GM18907 (cell line): ENCODE measurements around the gene CABLES2.

Experiments
- ATAC-seq: cut with Tn5 transposase; IDR thresholded peaks from one replicate; pipeline ENCODE4 v1.9.1; 2021; ENCODE audit warnings: mild to moderate bottlenecking, moderate library complexity; ENCODE audit not compliant: unreplicated experiment

Gene CABLES2

DNA sequence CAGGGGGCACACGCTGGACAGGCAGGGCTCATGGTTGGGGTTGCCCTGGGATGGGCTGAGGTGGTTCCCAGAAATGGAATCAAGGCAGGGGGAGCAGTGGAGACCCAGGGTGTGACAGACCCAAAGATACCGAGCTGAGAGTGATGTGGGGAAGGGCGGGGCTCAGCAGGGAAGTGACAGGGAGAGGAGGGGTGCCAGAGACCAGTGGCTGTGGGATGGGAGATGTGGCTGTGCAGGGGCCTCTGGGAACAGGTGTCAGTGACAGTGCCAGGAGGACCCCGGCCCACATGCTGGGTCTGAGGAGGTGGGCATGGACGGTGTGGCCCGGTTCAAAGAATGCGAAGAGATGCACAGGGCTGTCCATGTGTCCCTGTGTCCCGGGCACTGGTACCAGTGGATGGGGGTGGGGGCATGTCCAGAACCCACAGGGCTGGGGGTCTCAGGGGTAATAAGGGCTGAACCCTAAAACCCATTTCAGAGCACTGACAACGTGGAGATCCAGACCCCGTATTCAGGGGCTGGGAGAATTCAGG lies 1.0 kb downstream of the CABLES2 start:
- ATAC-seq = no peak

- no peak for ATAC-seq
Observed at GRCh38 chr20:62405108-62405980, 1.7 kb downstream of the CABLES2 start.

DNA sequence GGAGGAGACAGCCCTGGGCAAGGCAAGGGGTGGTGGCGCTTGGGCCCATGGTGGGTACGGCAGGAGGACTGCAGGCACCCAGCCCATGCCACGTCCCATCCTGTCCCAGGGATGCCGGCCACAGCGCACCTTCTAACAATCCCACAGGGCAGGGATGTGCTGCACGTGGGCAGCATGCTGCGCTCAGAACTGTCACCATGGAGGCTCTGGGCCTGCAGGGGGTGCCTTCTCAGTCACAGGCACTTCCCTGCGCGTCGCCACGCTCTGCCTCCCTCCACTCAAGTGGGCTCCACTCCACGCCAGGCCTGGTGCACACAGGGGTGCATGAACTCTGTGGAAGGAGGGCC lies 2.4 kb downstream of the CABLES2 start:
- ATAC-seq = no peak

DNA sequence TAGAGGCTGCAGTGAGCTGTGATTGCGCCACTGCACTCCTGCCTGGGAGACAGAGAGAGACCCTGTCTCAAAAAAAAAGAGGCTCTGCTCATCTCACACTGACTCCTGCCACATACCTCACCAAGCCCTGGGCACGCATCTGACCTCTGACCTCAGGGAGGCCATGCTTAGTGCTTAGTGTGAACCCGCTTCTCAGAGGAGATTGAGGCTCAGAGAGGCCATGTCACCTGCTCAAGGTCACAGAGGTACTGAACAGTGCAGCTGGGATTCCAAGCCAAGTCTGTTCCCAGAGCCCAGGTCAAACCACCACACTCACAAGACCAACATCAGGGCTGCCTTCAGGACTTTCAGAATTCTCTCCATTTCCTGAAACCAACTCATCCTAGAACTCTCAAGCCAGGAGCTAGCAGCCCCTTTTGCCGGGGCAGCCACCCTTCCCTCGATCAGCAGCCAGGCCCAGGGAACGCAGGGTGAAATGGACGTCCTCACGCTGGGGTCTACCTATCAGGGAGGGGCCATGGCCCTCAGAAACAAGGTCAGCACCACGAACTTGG lies 2.9 kb downstream of the CABLES2 start:
- ATAC-seq = no peak

DNA sequence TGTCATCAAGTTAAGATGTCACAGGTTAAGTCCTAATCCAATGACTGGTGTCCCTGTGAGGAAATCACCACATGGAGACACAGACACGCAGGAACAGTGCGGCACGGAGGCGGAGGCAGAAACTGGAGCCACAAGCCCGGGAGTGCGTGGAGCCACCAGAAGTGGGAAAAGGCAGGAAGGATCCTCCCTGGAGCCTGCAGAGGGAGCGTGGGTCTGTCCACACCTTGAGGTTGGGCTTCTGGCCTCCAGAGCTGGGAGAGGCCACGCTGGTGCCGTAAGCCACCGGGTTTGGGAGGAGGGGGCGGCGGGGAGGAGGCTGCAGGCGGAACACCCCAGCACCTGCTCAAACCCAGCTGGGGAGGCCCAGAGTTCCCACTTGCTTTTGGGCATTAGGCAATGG lies 3.8 kb downstream of the CABLES2 start:
- no peak for ATAC-seq

DNA sequence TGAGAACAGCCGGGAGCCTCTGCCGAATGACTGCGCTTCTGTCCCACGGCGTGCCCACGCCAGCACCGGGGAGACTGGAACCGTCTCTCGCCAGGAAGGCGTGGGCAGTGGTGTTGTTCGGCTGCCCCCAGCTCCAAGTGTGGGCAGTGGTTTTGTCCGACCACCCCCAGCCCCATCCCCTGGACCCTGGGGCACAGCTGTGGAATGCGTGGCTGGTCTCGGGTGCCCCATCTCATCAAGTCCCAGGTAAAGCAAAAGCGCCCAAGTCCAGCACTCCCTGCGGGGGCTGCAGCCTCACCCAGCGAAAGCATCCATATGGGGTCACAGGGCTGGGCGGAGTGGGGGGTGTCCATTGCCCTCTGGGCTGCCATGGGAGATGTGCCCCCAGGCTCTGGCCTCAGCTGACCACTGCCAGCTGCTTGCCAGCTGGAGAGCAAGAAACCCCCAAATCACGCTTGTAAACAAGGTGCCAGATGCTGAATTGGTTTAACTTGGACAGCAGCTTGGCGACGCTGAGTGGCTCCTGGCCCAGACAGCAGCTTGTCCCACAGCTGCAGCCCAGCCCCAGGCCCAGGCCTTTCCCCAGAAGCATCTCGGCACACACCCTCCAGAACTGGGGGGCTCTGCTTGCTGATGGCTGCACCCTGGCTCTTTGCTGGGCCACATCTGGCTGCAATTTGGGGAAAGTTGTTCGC lies 4.5 kb downstream of the CABLES2 start:
- no peak for ATAC-seq

DNA sequence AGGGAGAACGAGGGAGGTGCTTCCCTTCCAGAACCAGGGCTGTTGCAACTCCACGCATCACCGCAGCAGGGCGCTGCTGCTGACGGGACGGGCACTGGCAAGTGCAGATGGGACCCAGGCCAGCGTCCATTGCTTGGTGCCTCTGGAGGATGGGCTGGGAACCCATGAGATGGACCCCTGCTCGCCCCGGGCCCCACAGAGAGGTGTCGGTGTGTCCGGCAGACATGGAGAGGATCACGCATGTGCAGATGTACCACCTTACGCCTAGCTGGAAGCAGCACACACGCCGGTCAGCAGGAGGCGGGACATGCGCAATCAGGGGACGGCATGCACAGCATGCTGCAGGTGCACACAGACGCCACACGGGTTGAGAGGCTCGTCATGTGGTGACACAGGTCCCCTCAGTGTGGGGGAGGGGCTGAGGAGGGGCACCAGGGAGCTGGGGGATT lies 5.7 kb downstream of the CABLES2 start:
- no peak for ATAC-seq

GRCh38 chr20:62400541-62400940 lies 6.5 kb downstream of the CABLES2 start:
- ATAC-seq = no peak

- no peak for ATAC-seq
Observed at GRCh38 chr20:62400021-62400420, 7.1 kb downstream of the CABLES2 start.

- ATAC-seq = no peak
Observed at GRCh38 chr20:62398120-62398821, 8.8 kb downstream of the CABLES2 start.

- ATAC-seq = no peak
Observed at GRCh38 chr20:62396367-62397239, 10.5 kb downstream of the CABLES2 start.

- ATAC-seq = no peak
Observed at GRCh38 chr20:62395311-62396242, 11.5 kb downstream of the CABLES2 start.

DNA sequence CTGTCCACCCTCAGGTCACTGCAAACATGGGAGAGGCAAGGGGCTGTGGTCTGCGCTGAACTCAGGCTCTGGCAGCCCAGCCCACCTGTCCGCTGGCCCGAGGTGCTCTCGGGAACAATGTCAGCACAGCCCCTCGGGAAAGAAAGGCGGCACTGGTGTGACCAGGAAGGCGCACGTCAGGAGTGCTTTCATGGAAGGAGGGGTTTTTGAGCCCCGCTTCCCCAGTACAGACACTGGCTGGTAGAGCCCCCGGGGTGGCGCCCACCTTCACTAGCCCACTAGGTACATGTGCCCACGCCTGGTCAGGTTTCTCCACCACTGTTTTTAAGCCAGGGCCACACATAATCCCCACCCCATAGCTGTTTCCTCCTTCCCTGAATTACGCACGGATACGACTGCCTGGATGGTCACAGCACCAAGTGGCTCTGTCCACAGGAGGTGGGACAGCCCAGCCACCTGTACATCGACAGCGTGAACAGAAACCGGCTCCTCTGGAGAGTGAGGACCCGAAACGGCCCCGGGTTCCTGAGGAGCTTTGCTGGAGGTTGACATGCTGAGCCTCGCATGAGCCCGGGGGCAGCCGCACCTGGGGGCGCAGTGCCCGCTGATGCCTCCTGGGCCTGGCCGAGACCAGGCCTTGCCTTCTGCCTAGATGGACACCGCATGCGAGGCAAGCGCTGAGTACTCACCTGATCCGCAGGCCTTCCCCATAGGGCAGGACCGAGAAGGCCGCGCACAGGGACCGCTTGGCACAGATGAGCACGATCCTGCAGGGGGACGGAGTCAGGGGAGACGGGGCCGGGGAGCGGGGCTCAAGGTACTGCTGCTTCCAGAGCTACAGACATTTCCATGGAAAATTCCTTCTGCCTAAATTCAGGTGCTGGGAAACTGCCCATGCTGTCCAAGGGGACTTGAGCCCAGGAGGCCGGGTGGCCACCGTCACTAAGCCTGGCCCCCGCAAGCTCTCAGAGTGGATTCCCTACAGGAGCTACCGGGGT lies 12.5 kb downstream of the CABLES2 start:
- ATAC-seq = no peak

GRCh38 chr20:62393830-62394229 lies 13.3 kb downstream of the CABLES2 start:
- ATAC-seq = no peak

DNA sequence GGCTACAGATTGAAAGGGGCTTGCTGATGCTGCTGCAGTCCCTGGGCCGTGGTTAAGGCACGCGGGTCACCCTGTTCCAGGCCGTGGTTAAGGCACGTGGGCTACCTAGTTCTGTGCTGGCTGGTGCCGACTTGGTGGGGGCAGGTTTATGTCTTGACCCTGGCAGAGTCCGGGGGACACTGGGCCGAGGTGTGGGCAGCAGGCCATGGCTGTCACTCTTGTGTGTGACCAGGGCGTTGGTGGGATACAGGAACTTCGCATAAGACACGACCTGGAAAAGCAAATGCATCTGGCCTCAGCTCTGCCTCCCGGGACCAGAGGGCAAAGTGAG lies 13.8 kb downstream of the CABLES2 start:
- ATAC-seq = no peak

GRCh38 chr20:62392621-62393334 lies 14.3 kb downstream of the CABLES2 start:
- no peak for ATAC-seq

DNA sequence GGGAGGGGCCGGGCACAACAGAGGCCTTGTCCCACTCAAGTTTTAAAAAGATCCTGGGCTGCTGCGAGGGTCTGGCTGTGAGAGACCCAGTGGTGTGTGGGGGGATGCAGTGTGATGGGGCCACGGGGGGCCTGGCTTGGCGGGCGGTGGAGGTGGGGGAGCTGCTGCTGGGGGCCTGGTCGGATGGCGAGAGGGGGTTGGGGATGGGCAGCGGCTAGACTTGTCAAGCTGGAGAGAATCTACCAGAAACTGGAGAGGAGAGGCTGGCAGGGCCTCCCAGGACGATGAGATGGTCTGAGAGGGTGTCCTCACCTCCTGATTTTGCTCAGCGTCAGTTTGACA lies 15.0 kb downstream of the CABLES2 start:
- ATAC-seq = no peak
